Parathyroid adenoma (tissue), 2 donors: ENCODE measurements around the gene ERAS.

ENCODE experiments used
- H2AFZ ChIP-seq: fragments of 300-600 bp; sonication (generic); one replicate; pipeline ENCODE4 v1.7.0; 2017; ENCODE audit warnings: antibody characterized with exemption, mild to moderate bottlenecking
- H3K27ac ChIP-seq: fragments of 300-600 bp; sonication (generic); one replicate; pipeline ENCODE4 v1.7.0; 2017
- H3K27me3 ChIP-seq: fragments of 300-600 bp; sonication (generic); one replicate; pipeline ENCODE4 v1.7.0; 2017; ENCODE audit warnings: low read length; ENCODE audit not compliant: control insufficient read depth, insufficient read depth
- H3K36me3 ChIP-seq: fragments of 300-600 bp; sonication (generic); one replicate; pipeline ENCODE4 v1.7.0; 2017; ENCODE audit warnings: low read length; ENCODE audit not compliant: control insufficient read depth, insufficient read depth
- H3K4me1 ChIP-seq: fragments of 300-600 bp; sonication (generic); one replicate; pipeline ENCODE4 v1.7.0; 2017; ENCODE audit warnings: control low read depth
- H3K4me2 ChIP-seq: fragments of 300-600 bp; sonication (generic); one replicate; pipeline ENCODE4 v1.7.0; 2017; ENCODE audit warnings: low read length
- H3K4me3 ChIP-seq: fragments of 300-600 bp; sonication (generic); one replicate; pipeline ENCODE4 v1.7.0; 2017; ENCODE audit warnings: low read depth, low read length
- H3K79me2 ChIP-seq: fragments of 300-600 bp; sonication (generic); one replicate; pipeline ENCODE4 v1.7.0; 2017; ENCODE audit warnings: control low read depth
- H3K9ac ChIP-seq: fragments of 300-600 bp; sonication (generic); one replicate; pipeline ENCODE4 v1.7.0; 2017; ENCODE audit warnings: mild to moderate bottlenecking
- H3K9me3 ChIP-seq: fragments of 300-600 bp; sonication (generic); one replicate; pipeline ENCODE4 v1.7.0; 2017; ENCODE audit warnings: low read length; ENCODE audit not compliant: control insufficient read depth
- CTCF ChIP-seq: fragments of 300-600 bp; sonication (generic); IDR thresholded peaks from one replicate; pipeline ENCODE4 v1.7.0; 2017; ENCODE audit warnings: antibody characterized with exemption, mild to moderate bottlenecking
- donor health status: primary hyperparathyroidism.

The ERAS gene

GRCh38 chrX:48802089-48802904 is 24.0 kb upstream of the ERAS start:
- peak; percentile 5 for TF ChIP-seq CTCF

GRCh38 chrX:48802905-48803200 is 23.5 kb upstream of the ERAS start:
- Histone ChIP-seq H2AFZ (no peak overlapping the region), H3K4me3 (peak overlapping the region; percentile 84), H3K36me3 (no peaks in the 10 kb centered on the region), H3K9me3 (no peaks in the 10 kb centered on the region), H3K4me1 (no peaks in the 10 kb centered on the region), H3K9ac (no peak overlapping the region), H3K79me2 (no peaks in the 10 kb centered on the region), H3K27me3 (no peaks in the 10 kb centered on the region), H3K27ac (peak overlapping the region; percentile 96), H3K4me2 (peak overlapping the region; percentile 79)
- no peak for TF ChIP-seq CTCF

More at GRCh38 chrX:48802089-48802904, 24.0 kb upstream of the ERAS start:
- Histone ChIP-seq H3K36me3 (no peaks in the 10 kb centered on the region), H3K27ac (peak overlapping the region; percentile 96), H3K4me3 (peak overlapping the region; percentile 84), H3K4me1 (no peaks in the 10 kb centered on the region), H2AFZ (peak overlapping the region; percentile 77), H3K27me3 (no peaks in the 10 kb centered on the region), H3K79me2 (no peaks in the 10 kb centered on the region), H3K9ac (peak overlapping the region; percentile 40), H3K9me3 (no peaks in the 10 kb centered on the region), H3K4me2 (peak overlapping the region; percentile 79)

GRCh38 chrX:48806081-48806480 is 20.2 kb upstream of the ERAS start:
- Histone ChIP-seq H3K9me3 (no peaks in the 10 kb centered on the region), H3K36me3 (no peaks in the 10 kb centered on the region), H3K9ac (no peak overlapping the region), H3K4me1 (no peaks in the 10 kb centered on the region), H3K27me3 (no peaks in the 10 kb centered on the region), H3K79me2 (no peaks in the 10 kb centered on the region), H3K27ac (no peak overlapping the region), H2AFZ (no peak overlapping the region), H3K4me3 (no peak overlapping the region), H3K4me2 (no peak overlapping the region)
- TF ChIP-seq CTCF = no peak

- H2AFZ ChIP-seq = no peak overlapping the region
- no peak overlapping the region for H3K9ac ChIP-seq
- no peaks in the 10 kb centered on the region for H3K4me1 ChIP-seq
- no peaks in the 10 kb centered on the region for H3K9me3 ChIP-seq
- H3K27me3 ChIP-seq = no peaks in the 10 kb centered on the region
- no peaks in the 10 kb centered on the region for H3K36me3 ChIP-seq
- no peak overlapping the region for H3K4me2 ChIP-seq
- H3K27ac ChIP-seq = no peak overlapping the region
- no peak overlapping the region for H3K4me3 ChIP-seq
- no peaks in the 10 kb centered on the region for H3K79me2 ChIP-seq
- TF ChIP-seq CTCF = no peak
Measured at GRCh38 chrX:48813644-48814043, 12.7 kb upstream of the ERAS start.

GRCh38 chrX:48814722-48815121 is 11.6 kb upstream of the ERAS start:
- TF ChIP-seq CTCF = no peak
- Histone ChIP-seq H3K9ac (no peak overlapping the region), H3K36me3 (no peaks in the 10 kb centered on the region), H3K27ac (no peak overlapping the region), H3K4me3 (no peak overlapping the region), H3K27me3 (no peaks in the 10 kb centered on the region), H2AFZ (no peak overlapping the region), H3K4me1 (no peaks in the 10 kb centered on the region), H3K9me3 (no peaks in the 10 kb centered on the region), H3K4me2 (no peak overlapping the region), H3K79me2 (no peaks in the 10 kb centered on the region)
